Measurements from ENCODE around the gene C21orf58. TPM values are rescaled to one million over a fixed set of nuclear protein-coding genes. Genes with fewer than 3 reads are reported as not detected.

The C21orf58 gene
- total RNA-seq, 1 experiment from 2014 or later = 35.1 TPM

DNA sequence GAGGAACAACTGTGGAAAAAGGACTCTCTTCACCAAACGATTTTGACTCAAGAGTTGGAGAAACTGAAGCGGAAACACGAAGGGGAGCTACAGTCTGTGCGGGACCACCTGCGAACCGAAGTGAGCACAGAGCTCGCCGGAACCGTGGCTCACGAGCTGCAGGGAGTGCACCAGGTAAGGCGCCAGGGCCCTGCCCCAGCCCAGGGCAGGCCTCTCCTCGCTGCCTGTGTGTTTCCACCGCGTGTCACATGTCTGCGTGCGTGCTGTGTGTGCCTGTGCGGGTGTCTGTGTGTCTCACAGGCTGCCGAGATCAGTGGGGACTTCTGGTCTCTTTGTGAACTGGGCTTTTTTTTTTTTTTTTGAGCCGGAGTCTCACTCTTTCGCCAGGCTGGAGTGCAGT is 43.3 kb upstream of the C21orf58 start:
- no peak for TF ChIP-seq TEAD1 (CRISPR knock-in tag; IDR thresholded peaks at IDR 0.05)
- TF ChIP-seq PRRX2 (CRISPR knock-in tag; IDR thresholded peaks at IDR 0.05) = no peak
- TF ChIP-seq, protein P1, sequence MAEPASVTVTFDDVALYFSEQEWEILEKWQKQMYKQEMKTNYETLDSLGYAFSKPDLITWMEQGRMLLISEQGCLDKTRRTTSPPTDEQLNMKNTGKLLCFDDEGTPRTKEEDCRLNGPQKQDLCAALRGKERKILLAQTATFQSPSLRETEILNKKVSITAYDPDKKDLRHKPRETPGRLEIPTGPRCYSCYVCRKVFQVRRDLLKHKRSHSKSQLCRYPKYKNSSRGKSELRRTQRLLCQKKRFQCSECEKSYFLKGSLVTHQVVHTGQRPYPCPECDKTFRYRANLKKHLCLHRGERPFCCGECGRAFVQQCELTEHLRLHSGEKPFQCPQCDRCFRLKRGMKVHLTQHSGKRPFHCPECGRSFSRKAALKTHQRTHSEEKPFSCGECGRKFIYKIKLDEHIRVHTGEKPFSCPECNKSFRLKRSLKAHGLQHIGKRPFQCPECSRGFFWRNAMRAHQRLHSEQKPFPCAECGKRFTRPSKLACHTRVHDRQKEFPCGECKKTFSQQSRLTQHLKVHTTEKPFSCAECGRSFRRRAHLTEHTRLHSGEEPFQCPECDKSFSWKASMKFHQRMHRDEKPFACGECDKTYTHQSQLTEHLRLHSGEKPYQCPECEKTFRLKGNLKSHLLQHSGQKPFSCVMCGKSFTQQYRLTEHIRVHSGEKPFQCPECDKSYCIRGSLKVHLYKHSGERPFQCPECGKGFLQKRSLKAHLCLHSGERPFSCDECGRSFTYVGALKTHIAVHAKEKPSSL (CRISPR knock-in tag; conservative IDR thresholded peaks at IDR 0.05) = no peak
- no peak for TF ChIP-seq EMX1 (CRISPR knock-in tag; IDR thresholded peaks at IDR 0.05)
- TF ChIP-seq, protein P2, sequence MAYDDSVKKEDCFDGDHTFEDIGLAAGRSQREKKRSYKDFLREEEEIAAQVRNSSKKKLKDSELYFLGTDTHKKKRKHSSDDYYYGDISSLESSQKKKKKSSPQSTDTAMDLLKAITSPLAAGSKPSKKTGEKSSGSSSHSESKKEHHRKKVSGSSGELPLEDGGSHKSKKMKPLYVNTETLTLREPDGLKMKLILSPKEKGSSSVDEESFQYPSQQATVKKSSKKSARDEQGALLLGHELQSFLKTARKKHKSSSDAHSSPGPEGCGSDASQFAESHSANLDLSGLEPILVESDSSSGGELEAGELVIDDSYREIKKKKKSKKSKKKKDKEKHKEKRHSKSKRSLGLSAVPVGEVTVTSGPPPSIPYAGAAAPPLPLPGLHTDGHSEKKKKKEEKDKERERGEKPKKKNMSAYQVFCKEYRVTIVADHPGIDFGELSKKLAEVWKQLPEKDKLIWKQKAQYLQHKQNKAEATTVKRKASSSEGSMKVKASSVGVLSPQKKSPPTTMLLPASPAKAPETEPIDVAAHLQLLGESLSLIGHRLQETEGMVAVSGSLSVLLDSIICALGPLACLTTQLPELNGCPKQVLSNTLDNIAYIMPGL (CRISPR knock-in tag; IDR thresholded peaks at IDR 0.05) = no peak
- TF ChIP-seq, protein P3, sequence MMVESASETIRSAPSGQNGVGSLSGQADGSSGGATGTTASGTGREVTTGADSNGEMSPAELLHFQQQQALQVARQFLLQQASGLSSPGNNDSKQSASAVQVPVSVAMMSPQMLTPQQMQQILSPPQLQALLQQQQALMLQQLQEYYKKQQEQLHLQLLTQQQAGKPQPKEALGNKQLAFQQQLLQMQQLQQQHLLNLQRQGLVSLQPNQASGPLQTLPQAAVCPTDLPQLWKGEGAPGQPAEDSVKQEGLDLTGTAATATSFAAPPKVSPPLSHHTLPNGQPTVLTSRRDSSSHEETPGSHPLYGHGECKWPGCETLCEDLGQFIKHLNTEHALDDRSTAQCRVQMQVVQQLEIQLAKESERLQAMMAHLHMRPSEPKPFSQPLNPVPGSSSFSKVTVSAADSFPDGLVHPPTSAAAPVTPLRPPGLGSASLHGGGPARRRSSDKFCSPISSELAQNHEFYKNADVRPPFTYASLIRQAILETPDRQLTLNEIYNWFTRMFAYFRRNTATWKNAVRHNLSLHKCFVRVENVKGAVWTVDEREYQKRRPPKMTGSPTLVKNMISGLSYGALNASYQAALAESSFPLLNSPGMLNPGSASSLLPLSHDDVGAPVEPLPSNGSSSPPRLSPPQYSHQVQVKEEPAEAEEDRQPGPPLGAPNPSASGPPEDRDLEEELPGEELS (CRISPR knock-in tag; IDR thresholded peaks at IDR 0.05) = no peak
- TF ChIP-seq CBFB (CRISPR knock-in tag; IDR thresholded peaks at IDR 0.05; ENCODE audit: low read depth) = no peak
- TF ChIP-seq, protein P4, sequence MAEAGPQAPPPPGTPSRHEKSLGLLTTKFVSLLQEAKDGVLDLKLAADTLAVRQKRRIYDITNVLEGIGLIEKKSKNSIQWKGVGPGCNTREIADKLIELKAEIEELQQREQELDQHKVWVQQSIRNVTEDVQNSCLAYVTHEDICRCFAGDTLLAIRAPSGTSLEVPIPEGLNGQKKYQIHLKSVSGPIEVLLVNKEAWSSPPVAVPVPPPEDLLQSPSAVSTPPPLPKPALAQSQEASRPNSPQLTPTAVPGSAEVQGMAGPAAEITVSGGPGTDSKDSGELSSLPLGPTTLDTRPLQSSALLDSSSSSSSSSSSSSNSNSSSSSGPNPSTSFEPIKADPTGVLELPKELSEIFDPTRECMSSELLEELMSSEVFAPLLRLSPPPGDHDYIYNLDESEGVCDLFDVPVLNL (CRISPR knock-in tag; IDR thresholded peaks at IDR 0.05; ENCODE audit: borderline replicate concordance, low read depth) = no peak
- no peak for TF ChIP-seq MYBL2 (CRISPR knock-in tag; IDR thresholded peaks at IDR 0.05)
- TF ChIP-seq SMAD4 (CRISPR knock-in tag; IDR thresholded peaks at IDR 0.05) = no peak
- TF ChIP-seq, protein P5, sequence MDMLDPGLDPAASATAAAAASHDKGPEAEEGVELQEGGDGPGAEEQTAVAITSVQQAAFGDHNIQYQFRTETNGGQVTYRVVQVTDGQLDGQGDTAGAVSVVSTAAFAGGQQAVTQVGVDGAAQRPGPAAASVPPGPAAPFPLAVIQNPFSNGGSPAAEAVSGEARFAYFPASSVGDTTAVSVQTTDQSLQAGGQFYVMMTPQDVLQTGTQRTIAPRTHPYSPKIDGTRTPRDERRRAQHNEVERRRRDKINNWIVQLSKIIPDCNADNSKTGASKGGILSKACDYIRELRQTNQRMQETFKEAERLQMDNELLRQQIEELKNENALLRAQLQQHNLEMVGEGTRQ (CRISPR knock-in tag; IDR thresholded peaks at IDR 0.05) = no peak
- TF ChIP-seq SOX15 (CRISPR knock-in tag; IDR thresholded peaks at IDR 0.05) = no peak
- TF ChIP-seq, protein P6, sequence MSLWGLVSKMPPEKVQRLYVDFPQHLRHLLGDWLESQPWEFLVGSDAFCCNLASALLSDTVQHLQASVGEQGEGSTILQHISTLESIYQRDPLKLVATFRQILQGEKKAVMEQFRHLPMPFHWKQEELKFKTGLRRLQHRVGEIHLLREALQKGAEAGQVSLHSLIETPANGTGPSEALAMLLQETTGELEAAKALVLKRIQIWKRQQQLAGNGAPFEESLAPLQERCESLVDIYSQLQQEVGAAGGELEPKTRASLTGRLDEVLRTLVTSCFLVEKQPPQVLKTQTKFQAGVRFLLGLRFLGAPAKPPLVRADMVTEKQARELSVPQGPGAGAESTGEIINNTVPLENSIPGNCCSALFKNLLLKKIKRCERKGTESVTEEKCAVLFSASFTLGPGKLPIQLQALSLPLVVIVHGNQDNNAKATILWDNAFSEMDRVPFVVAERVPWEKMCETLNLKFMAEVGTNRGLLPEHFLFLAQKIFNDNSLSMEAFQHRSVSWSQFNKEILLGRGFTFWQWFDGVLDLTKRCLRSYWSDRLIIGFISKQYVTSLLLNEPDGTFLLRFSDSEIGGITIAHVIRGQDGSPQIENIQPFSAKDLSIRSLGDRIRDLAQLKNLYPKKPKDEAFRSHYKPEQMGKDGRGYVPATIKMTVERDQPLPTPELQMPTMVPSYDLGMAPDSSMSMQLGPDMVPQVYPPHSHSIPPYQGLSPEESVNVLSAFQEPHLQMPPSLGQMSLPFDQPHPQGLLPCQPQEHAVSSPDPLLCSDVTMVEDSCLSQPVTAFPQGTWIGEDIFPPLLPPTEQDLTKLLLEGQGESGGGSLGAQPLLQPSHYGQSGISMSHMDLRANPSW (CRISPR knock-in tag; conservative IDR thresholded peaks at IDR 0.05; ENCODE audit: low read depth) = no peak
- TF ChIP-seq TP53 (CRISPR knock-in tag; IDR thresholded peaks at IDR 0.05) = no peak
- no peak for TF ChIP-seq FOXP1 (CRISPR knock-in tag; IDR thresholded peaks at IDR 0.05; ENCODE audit: borderline replicate concordance)
- TF ChIP-seq JUN (CRISPR knock-in tag; IDR thresholded peaks at IDR 0.05) = no peak
- TF ChIP-seq KAT7 (CRISPR knock-in tag; IDR thresholded peaks at IDR 0.05; ENCODE audit: borderline replicate concordance) = no peak
- TF ChIP-seq HMGA2 (CRISPR knock-in tag; IDR thresholded peaks at IDR 0.05) = no peak
- no peak for TF ChIP-seq ZNF263 (CRISPR knock-in tag; IDR thresholded peaks at IDR 0.05; ENCODE audit: low read depth)
- TF ChIP-seq, protein P7, sequence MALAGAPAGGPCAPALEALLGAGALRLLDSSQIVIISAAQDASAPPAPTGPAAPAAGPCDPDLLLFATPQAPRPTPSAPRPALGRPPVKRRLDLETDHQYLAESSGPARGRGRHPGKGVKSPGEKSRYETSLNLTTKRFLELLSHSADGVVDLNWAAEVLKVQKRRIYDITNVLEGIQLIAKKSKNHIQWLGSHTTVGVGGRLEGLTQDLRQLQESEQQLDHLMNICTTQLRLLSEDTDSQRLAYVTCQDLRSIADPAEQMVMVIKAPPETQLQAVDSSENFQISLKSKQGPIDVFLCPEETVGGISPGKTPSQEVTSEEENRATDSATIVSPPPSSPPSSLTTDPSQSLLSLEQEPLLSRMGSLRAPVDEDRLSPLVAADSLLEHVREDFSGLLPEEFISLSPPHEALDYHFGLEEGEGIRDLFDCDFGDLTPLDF (CRISPR knock-in tag; IDR thresholded peaks at IDR 0.05) = no peak
- DNase-seq (ENCODE audit: low spot score) (no peak), ATAC-seq (no peak)
- Mint-ChIP-seq H3K4me3 (no peak overlapping the region), H3K36me3 (peaks cover 58% of the 10 kb centered on the region), H3K27ac (no peak overlapping the region; the same call in 1 of the 2 replicates), H3K27me3 (ENCODE audit: low read depth) (no peaks in the 10 kb centered on the region; the same call in 1 of the 2 replicates), H3K9me3 (peaks cover 5% of the 10 kb centered on the region), H3K4me1 (no peaks in the 10 kb centered on the region)
- ChIA-PET CTCF (no interaction called here), POLR2A (no interaction called here)
